ENCODE results near the gene ARHGAP26.

The ARHGAP26 gene

GRCh38 chr5:142881076-142881783, 111.1 kb downstream of the ARHGAP26 start:
- DNase-seq: no peak

- no peak for DNase-seq
Measured at GRCh38 chr5:142881784-142882126, 111.6 kb downstream of the ARHGAP26 start.

DNA sequence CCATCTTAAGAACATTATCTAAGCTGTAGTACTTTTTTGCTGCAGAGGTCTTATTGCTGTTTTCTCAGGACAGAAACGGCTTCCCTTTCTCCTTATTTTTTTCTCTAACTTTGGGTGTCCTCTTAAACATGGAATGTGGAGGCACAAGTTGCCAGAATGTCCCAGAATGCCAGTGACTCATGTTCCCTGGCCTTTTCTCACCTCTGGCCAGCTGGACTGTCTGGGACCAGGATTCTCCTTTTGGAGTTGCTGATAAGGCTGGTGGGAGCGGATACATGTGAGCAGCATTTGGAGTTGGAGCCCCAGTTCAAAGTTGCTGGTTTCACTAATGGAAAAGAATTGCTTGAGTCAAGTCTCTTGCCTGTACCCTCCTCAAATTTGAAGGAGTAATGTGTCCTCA, 112.8 kb downstream of the ARHGAP26 start:
- no peak for DNase-seq

- no peak for DNase-seq
Measured at GRCh38 chr5:142883438-142883837, 113.3 kb downstream of the ARHGAP26 start.

DNA sequence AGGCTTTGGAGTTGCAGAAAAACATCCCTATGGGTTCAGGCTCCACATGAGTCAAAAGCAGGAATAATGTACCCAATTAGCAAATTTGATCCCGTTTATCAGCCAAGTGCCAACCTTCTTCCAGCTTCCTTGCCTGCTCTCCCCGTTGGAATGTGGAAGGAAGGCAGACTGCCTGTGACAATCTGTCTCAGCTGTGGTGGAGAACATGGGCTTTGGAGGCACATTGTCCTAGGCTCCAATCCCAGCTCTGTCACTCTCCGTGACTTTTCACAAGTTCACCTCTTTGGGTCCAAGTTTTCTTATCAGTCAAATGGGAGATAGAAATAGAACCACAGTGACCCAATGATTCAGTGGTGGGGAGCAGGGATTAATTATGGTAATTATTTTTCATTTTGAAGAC, 113.9 kb downstream of the ARHGAP26 start:
- no peak for DNase-seq

GRCh38 chr5:142886211-142886610, 116.0 kb downstream of the ARHGAP26 start:
- DNase-seq: no peak

DNA sequence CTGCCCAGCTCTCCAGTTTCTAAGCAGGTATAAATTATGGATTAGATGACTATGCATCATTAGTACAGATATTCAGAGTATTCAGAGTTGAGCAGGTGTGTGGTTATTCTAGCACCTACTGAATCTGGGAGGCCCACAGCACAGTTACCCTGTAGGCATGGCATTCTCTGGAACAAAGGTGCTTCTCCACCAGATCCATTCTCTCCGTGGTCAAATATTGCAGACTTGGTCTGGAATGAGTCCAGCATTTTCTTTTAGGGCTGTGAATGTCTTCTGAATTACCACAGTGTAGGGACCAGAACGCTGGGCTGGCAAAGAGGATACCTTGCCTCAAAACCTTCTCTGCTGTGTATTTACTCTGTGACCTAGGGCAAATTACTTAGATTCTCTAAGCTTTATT, 116.8 kb downstream of the ARHGAP26 start:
- DNase-seq: no peak

GRCh38 chr5:142888469-142889085, 118.4 kb downstream of the ARHGAP26 start:
- no peak for DNase-seq

DNA sequence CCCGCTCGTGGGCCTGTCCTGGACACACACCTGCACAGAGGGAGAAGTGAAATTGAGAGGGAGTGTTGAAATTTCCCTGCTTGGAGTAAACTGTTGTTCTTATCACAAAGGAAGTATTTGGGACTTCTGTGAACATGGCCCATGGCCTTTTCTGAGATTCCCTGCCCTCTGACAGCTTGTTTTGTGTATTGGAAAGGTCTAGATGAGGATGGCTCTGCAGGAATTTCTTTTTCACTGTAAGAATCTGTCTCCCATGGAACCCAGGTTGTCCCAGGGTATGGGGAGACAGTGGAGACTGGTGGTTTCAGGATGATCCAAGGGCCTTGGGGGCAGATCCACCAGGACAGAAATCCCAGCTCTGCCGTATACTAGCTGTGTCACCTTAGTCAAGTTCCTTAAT, 121.8 kb downstream of the ARHGAP26 start:
- DNase-seq: no peak

- no peak for DNase-seq
Measured at GRCh38 chr5:142894315-142894714, 124.1 kb downstream of the ARHGAP26 start.

- no peak for DNase-seq
Measured at GRCh38 chr5:142894749-142895148, 124.6 kb downstream of the ARHGAP26 start.

- DNase-seq: no peak
Measured at GRCh38 chr5:142896325-142897007, 126.3 kb downstream of the ARHGAP26 start.

- no peak for DNase-seq
Measured at GRCh38 chr5:142897328-142897727, 127.2 kb downstream of the ARHGAP26 start.

GRCh38 chr5:142900927-142901326, 130.8 kb downstream of the ARHGAP26 start:
- DNase-seq: no peak

DNA sequence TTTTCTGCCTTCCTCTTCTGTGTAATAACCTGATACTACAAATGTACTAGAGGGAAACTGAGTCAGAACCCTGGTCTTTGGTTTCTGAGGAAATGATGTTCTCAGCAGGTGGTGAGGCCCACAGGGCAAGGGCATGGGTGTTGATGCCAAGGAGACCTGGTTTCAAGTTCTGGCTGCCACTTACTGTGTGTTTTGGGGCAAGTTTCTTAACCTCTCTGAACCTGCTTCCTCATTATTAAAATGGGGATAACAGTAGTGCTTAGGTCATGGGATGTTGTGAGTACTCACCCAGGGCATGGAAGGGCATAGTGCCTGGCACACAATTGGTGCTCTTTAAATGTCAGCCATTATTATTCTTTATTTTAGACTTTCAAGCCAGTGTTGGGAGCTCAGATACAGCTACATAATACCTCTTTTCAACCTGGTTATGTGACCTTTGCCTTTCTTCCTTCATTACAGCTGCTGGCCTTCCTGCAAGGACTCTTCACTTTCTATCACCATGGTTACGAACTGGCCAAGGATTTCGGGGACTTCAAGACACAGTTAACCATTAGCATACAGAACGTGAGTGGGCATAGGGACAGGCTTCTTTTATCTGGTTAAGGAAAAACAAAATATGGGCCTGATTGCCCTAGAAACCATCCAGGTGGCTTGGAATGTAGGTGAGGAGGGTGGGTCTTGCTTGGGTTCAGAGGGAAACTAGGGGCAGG, 131.5 kb downstream of the ARHGAP26 start:
- DNase-seq: no peak

GRCh38 chr5:142902186-142902965, 132.2 kb downstream of the ARHGAP26 start:
- DNase-seq: no peak

- no peak for DNase-seq
Measured at GRCh38 chr5:142904416-142904815, 134.2 kb downstream of the ARHGAP26 start.

GRCh38 chr5:142905348-142905747, 135.2 kb downstream of the ARHGAP26 start:
- DNase-seq: no peak

GRCh38 chr5:142906863-142907671, 136.9 kb downstream of the ARHGAP26 start:
- DNase-seq: no peak

- no peak for DNase-seq
Measured at GRCh38 chr5:142908659-142909058, 138.5 kb downstream of the ARHGAP26 start.

DNA sequence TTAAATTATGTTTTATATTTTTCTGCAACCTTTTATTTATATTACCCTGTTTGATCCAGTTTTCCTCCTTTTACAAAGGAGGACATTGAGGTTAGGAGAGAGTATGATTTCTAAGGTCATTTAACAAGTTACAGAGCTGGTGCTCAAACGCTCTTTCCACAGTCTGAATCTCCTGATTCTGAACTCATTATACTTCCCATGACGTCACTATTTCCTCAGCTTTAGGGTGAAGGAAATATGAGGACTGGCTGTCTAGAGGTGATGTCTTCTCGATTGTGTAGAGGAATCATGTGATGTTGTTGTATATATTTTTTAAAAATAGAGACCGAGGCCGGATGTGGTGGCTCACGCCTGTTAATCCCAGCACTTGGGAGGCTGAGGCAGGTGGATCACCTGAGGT, 140.0 kb downstream of the ARHGAP26 start:
- DNase-seq: no peak

- DNase-seq: no peak
Measured at GRCh38 chr5:142911170-142911569, 141.0 kb downstream of the ARHGAP26 start.

Data from activated CD8-positive, alpha-beta memory T cell treated with anti-CD3 and anti-CD28 coated beads, Interleukin-2, amount 50 U/mL, for 48 hours (primary cell).